HG03025 (cell line): ENCODE data around the gene VPS37C.
"Not testable (repeated sequence)": the region's sequence is repeated elsewhere in the genome, so short reads cannot be mapped to it uniquely, and the experiment has no call there.

ENCODE experiments used
- ATAC-seq: cut with Tn5 transposase; IDR thresholded peaks from one replicate; pipeline ENCODE4 v1.9.1; 2021; ENCODE audit warnings: mild to moderate bottlenecking, moderate library complexity; ENCODE audit not compliant: unreplicated experiment, low FRiP score

The VPS37C gene

DNA sequence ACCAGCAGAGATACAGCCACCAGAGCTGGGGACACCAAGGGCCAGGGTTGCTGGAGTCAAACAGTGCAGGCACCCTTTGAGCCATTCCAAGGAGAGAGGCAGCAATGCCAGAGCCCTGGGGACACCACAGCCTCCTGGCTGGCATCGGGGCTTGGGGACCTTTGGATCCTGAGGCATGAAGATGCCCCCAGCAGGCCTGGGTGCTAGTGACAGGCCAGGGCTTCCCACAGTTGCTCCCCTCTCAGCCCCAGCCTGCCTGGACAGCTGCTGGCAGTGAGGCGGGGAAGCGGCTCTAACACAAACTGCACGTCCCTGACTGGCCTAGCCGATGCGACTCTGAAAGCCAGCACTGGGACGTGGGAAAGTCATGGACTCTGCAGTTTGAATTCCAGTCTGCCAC, 56.3 kb downstream of the VPS37C start:
- no peak for ATAC-seq

DNA sequence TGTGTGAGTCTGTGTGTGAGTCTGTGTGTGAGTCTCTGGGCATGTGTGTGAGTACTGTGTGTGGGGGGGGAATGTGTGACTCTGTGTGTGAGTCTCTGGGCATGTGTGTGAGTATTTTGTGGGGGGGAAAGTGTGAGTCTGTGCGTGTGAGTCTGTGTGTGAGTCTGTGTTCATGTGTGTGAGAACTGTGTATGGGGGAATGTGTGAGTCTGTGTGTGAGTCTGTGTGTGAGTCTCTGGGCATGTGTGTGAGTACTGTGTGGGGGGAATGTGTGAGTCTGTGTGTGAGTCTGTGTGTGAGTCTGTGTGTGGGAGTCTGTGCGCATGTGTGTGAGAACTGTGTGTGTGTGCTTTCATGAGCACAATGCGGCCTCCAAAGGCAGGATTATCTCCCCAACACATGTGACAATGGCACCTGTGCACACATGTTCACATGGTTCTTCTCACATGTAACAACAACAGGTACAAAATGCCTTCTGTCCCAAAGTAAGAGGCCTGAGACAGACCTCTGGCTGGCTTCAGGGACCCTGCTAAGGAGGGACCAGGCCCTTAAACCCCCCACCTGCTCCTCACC, 57.3 kb downstream of the VPS37C start:
- ATAC-seq: no peak

GRCh38 chr11:61102667-61103571, 58.3 kb downstream of the VPS37C start:
- no peak for ATAC-seq

- ATAC-seq: no peak
Observed at GRCh38 chr11:61098778-61099177, 62.4 kb downstream of the VPS37C start.

DNA sequence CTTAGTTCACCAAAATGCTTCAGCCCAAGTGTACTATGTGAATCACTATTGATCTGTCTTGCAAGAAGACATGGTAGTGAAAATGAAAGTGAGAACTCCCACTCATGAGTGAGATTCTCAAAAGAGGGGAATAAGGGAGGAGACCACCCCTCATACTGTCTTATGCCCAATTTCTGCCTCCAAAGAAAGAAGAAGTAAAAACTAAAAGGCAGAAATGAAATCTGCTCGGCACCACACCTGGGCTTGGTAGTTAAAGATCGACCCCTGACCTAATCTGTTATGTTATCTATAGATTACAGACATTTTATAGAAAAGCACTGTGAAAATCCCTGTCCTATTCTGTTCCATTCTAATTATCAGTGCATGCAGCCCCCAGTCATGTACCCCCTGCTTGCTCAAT, 63.0 kb downstream of the VPS37C start:
- not testable (repeated sequence) for ATAC-seq

- no peak for ATAC-seq
Observed at GRCh38 chr11:61095021-61095420, 66.2 kb downstream of the VPS37C start.

GRCh38 chr11:61094167-61094566, 67.1 kb downstream of the VPS37C start:
- not testable (repeated sequence) for ATAC-seq

DNA sequence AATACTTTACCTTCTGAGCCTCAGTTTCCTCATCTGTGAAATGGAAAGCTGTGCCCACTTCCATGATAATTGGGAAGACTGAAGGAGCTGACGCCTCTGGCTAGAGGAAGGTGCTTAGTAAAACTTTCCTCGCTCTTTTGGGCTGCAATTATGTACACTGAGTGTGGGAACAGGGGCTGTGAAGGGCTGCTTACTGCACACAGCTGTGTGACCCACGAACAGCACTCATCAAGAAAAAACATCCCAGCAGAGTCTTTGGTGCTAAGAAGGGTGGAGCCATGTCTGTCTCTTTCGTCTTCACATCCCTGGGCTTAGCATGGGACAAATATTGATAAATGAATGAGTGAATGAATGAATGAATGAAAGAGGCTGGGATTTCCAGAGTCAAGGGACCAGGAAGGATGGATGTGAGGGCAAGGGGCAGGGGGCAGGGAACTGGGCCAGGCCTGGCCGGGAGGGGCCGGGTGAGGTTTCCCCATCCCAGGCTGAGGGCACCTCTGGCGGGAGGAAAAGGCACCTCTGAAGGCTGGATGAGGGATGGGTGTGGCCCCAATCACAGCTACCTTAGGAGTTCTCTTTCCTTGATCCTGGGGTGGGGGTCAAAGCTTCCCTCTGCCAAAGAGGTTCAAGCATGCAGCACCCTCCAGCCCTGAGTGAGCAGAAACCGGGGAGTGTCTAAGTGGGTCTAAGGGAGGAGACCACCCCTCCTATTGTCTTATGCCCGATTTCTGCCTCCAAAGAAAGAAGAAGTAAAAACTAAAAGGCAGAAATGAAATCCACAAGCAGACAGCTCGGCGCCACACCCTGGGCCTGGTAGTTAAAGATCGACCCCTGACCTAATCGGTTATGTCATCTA, 68.1 kb downstream of the VPS37C start:
- no peak for ATAC-seq

DNA sequence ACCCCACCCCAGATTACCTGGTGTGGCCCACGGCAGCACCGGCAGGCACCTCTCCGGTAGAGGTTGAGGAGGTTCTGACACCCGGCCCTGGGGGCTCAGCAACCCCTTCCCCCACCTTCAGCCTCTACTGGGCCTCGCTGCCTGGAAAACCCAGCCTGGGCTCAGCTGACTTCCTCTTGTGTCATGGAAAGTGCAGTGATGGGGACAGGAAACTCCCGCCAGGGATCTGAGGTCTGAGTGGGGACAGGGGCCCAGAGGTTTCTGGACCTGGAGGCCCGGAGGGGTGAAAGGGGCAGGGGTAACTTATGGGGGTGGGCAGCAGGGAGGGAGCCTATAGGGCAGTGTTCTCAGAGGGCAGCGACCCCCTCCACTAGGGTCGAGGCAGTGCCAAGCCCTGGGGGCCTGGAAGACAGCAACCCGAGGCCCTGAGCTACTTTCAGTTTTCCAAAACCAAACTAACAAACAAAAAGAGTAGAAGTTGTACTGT, 68.9 kb downstream of the VPS37C start:
- no peak for ATAC-seq

DNA sequence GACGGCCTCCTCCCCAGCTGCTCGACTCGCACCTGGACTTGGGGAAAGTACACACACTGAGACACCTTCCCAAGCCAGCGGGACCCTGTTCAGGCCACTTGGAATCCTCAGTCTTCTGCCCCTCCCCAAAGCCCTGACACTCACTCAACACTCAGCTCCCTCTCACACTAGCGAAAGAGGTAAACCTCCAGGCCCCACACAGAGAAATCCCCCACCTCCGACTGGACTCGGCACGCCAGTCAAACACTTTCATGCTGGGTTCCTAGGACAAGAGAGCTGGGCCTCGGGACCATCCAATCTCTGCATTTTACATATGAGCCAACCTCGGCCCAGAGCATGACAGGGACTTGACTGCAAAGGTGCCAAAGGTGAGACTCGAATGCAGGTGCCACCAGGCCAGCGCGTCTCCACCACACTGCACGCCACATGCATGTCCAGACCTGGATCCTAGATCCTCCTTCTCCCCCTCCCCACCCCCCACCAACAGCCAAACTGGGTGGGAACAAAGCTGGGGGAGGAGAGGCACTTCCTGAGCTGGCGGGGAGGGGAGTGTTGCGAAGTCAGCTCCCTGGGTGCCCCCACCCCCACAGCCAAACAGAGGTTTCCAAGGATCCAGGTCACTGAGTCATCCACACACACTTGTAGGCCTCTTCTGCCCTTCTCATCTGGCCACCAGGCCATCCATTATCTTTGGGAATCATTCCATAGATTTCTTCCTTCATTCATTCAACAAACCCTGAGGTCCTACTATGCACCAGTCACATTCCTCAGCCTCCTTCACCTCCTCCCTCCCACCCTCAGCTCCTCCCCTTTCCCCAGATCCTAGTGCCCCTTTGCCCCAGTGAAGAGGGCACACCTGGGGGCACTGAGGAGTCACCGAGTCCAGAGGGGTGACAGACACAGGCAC, 69.6 kb downstream of the VPS37C start:
- no peak for ATAC-seq

DNA sequence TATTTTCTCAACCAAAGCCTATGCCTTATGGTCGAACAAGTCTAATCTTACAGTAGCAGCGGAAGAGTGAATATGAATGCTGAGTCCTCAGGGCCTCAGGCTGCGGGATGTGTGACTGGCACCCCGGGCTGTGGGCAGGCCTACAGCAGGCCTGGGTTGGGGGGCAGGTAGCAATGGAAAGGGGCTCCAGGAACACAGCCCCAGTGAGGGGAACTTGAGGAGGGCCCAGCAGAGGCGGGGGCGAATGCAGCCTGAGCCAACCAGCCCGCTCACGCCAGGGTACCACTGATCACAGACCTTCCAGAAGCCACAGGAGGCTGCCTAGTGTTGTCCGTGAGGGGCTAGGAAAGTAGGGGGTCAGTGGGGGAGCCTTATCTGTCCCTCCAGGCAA, 70.2 kb downstream of the VPS37C start:
- no peak for ATAC-seq

GRCh38 chr11:61090521-61090920, 70.7 kb downstream of the VPS37C start:
- no peak for ATAC-seq

GRCh38 chr11:61089806-61090491, 71.3 kb downstream of the VPS37C start:
- ATAC-seq: no peak

DNA sequence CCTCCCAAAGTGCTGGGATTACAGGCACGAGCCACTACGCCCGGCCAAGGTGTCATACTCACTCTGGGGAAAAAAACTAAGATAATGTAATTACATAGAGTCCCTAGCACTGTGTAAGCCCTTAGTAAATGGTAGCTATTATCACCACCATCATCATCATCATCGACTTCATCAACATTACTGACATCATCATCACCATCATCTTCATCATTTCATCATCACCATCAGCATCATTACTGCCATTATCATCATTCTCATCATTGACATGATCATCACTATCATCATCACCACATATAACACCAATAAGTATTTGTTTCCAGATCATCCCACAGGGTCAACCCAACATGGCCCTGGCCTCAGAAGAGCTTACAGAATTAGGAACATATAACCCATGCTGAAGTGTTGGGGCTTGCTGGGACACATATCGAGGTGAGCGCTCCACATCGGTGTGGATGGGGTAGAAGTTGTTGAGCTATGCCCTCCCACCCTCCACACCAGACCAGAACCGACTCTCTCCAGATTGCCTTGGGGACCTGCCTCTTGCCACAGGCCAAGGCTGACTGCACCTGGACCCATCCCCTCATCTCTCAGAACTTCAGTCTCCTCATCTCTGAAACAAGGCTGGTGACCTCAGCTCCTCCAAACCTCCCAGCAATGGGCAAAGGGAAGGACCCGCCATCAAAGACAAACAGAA, 73.7 kb downstream of the VPS37C start:
- ATAC-seq: no peak

- no peak for ATAC-seq
Observed at GRCh38 chr11:61083601-61084147, 77.6 kb downstream of the VPS37C start.

DNA sequence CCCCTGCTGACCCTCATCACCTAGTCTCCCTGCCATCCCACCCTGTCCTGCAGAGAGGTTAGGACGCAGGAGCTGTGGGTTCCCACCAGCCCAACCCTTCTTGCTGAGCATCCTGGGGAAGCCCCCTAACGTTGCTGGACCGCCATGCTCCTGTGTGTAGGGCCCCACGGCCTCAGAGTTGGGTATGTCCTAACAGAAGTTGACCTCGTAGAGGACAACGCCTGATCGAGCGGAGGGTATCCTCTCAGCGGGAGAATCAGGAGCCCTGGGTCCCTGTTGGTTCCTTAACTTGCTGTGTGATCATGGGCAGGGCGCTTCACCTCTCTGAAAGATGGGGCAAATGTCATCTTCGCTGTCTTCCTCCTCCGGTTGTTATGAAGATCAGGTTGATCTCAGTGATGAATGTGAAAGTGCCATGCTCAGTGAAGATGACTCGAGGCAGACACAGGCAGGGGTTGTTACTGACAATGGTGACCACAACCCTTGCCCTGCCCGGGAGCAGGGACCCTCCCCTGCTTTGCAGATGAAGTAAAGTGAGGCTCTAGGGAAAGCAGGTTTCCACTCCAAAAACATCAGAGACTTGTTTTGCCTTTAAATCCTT, 78.2 kb downstream of the VPS37C start:
- ATAC-seq: no peak

- no peak for ATAC-seq
Observed at GRCh38 chr11:61082062-61082870, 79.0 kb downstream of the VPS37C start.
